K562 (cell line): ENCODE measurements around the gene XRN2. TPM values are rescaled to one million over a fixed set of nuclear protein-coding genes. Genes with fewer than 3 reads are reported as not detected.
"Not testable (repeated sequence)": the region's sequence is repeated elsewhere in the genome, so short reads cannot be mapped to it uniquely, and the experiment has no call there.

Experiments
- ATAC-seq: fragments of 200-7000 bp; cut with Tn5 transposase; 3 replicates; pipeline ENCODE4 v1.9.1; 2020; ENCODE audit warnings: moderate library complexity
- BruUV-seq: library from RNA; stranded (reverse); fragments of 400-500 nt; replicated peaks from 2 replicates; lab custom pipeline; 2021; lab: Mats Ljungman, UMichigan
- CTCF ChIA-PET: fragments of 300-600 bp; formaldehyde crosslinking; extraction: SDS; loops from one replicate; lab custom pipeline; 2021; ENCODE audit warnings: low intra/inter-chr PET ratio; lab: Yijun Ruan, JAX
- POLR2A ChIA-PET: fragments of 300-600, 350-650 bp; sonication (Branson Sonifier 250); formaldehyde crosslinking; extraction: SDS; loops from one replicate; lab custom pipeline; 2021; ENCODE audit warnings: antibody characterized with exemption, inconsistent platforms; lab: Yijun Ruan, JAX
- DNase-seq, 4 experiments: peaks; one replicate each; pipeline versions ENCODE4 v3.0.0 to v3.0.0-alpha.2; 2011 to 2018; ENCODE audit warnings: low spot score in 3 of 4, mixed read lengths in 3 of 4; ENCODE audit errors: extremely low read depth in 1 of 4
- FAIRE-seq: peaks from 2 replicates; lab custom pipeline; 2011; peaks lifted over from hg19 to GRCh38; lab: Jason Lieb, UNC
- H2AFZ ChIP-seq: 2 replicates; pipeline ENCODE4 v1.6.0; 2011; ENCODE audit warnings: low read depth, low read length, control low read depth, inconsistent platforms
- H3K27ac ChIP-seq: fragments of 200-600 bp; 3 replicates; pipeline ENCODE4 v1.8.0; 2011; ENCODE audit warnings: low read depth, mild to moderate bottlenecking, control low read depth, inconsistent platforms, low read length, moderate library complexity, mixed read lengths; ENCODE audit errors: extremely low read depth
- H3K27me3 ChIP-seq, 2 experiments: fragments of 300-600 bp in 1 of 2; 2 replicates in 1 of 2; 3 replicates in 1 of 2; pipeline versions ENCODE4 v1.6.0 to v1.8.0; 2011; ENCODE audit warnings: inconsistent platforms in 2 of 2, low read length in 2 of 2, mild to moderate bottlenecking in 1 of 2, mixed read lengths in 1 of 2, moderate library complexity in 1 of 2; ENCODE audit not compliant: control insufficient read depth in 2 of 2, insufficient read depth in 2 of 2
- H3K36me3 ChIP-seq: fragments of 300-600 bp; 3 replicates; pipeline ENCODE4 v1.8.0; 2011; ENCODE audit warnings: mild to moderate bottlenecking, low read length, inconsistent platforms; ENCODE audit not compliant: control insufficient read depth, insufficient read depth
- H3K4me1 ChIP-seq, 2 experiments: fragments of 200-600 bp in 1 of 2; replicated peaks in 1 of 2; 2 replicates in 1 of 2; 3 replicates in 1 of 2; pipeline versions ENCODE4 v1.5.1 to v1.8.0; 2011; ENCODE audit warnings: inconsistent platforms in 2 of 2, low read length in 2 of 2, mild to moderate bottlenecking in 1 of 2, mixed read lengths in 1 of 2, moderate library complexity in 1 of 2; ENCODE audit not compliant: control insufficient read depth in 2 of 2, insufficient read depth in 2 of 2
- H3K4me2 ChIP-seq: 2 replicates; pipeline ENCODE4 v1.6.1; 2011; ENCODE audit warnings: low read length, control low read depth, inconsistent platforms, mixed read lengths; ENCODE audit not compliant: insufficient read depth
- H3K4me3 ChIP-seq: fragments of 200-600 bp; sonication (generic), shearing (Covaris generic); 2 replicates; pipeline ENCODE4 v1.5.1; 2016; ENCODE audit warnings: control low read depth, inconsistent platforms
- H3K79me2 ChIP-seq: fragments of 200-600 bp; 3 replicates; pipeline ENCODE4 v1.8.0; 2011; ENCODE audit warnings: low read length, inconsistent platforms; ENCODE audit not compliant: control insufficient read depth, insufficient read depth
- H3K9ac ChIP-seq, 2 experiments: 2 replicates each; pipeline versions ENCODE4 v1.6.0 to v1.6.1; 2011; ENCODE audit warnings: low read depth in 2 of 2, low read length in 2 of 2, control low read depth in 1 of 2, inconsistent platforms in 1 of 2, mild to moderate bottlenecking in 1 of 2, mixed read lengths in 1 of 2; ENCODE audit not compliant: insufficient read depth in 1 of 2
- H3K9me1 ChIP-seq: one replicate; pipeline ENCODE4 v1.6.0; 2011; ENCODE audit warnings: inconsistent platforms, mild to moderate bottlenecking, low read length, moderate library complexity; ENCODE audit not compliant: control insufficient read depth, insufficient read depth
- H3K9me3 ChIP-seq: replicated peaks from 2 replicates; pipeline ENCODE4 v1.5.1; 2011; ENCODE audit warnings: low read depth, low read length, inconsistent platforms; ENCODE audit not compliant: control insufficient read depth, insufficient read depth
- H4K20me1 ChIP-seq: replicated peaks from 2 replicates; pipeline ENCODE4 v1.6.1; 2011; ENCODE audit warnings: low read length, inconsistent platforms, mixed read lengths; ENCODE audit not compliant: control insufficient read depth, insufficient read depth
- CEBPB ChIP-seq: fragments of 450-650 bp; IDR thresholded peaks from 2 replicates; pipeline ENCODE4 v1.6.1; 2016; ENCODE audit warnings: missing genetic modification characterization, missing compliant biosample characterization
- WGBS: fragments of 100-300 bp; shearing (Covaris generic); methylation state at CpG from one replicate; pipeline ENCODE4 v1.1.6; 2016; ENCODE audit warnings: low coverage, mixed read lengths; ENCODE audit not compliant: insufficient coverage; ENCODE audit errors: missing lambda C conversion rate; 5-methylcytosine and 5-hydroxymethylcytosine counted together
- in situ Hi-C: fragments of 300-500 bp; cut with MboI; formaldehyde crosslinking; loops from 4 replicates; pipeline ENCODE4 v1.15.0; 2018; ENCODE audit warnings: inconsistent platforms, mixed read lengths
- intact Hi-C: fragments of 100-400 bp; cut with micrococcal nuclease; formaldehyde crosslinking; loops from 2 replicates; pipeline ENCODE4 v1.14.2; 2022
- polyA plus RNA-seq, 8 experiments: library from polyadenylated mRNA; depleted of rRNA in 4 of 8; stranded (reverse) in 5 of 8; unstranded in 3 of 8; fragments of >200 nt; fragmentation: Nextera tagmentation in 2 of 8; fragmentation: Illumina TruSeq in 1 of 8; extraction: Ambion mirVana in 2 of 8; extraction: Trizol in 1 of 8; gene quantifications; 2 replicates each; pipeline versions ENCODE4 v1.2.1 to v1.2.3, GENCODE V29; 2011 to 2014; ENCODE audit warnings: inconsistent platforms in 1 of 8, missing spikeins in 1 of 8
- total RNA-seq, 7 experiments: library from RNA; depleted of rRNA in 6 of 7; stranded (reverse); fragments of >200 nt in 6 of 7; fragmentation: Illumina TruSeq in 2 of 7; extraction: Trizol in 2 of 7; gene quantifications; 2 replicates each; pipeline versions ENCODE4 v1.2.1 to v1.2.3, GENCODE V29; 2011 to 2021; ENCODE audit warnings: low replicate concordance in 1 of 7
- TF ChIP-seq, protein P1 (sequence below): fragments of 450-650 bp; IDR thresholded peaks from 2 replicates; pipeline ENCODE4 v1.7.0; 2016; ENCODE audit warnings: borderline replicate concordance

The XRN2 gene
- total and polyA plus RNA-seq, 9 of the 15 experiments (the other 6 are each of a cell fraction or from before 2014, with no cell fraction given): 41.8 to 67.3 (median 51.4) TPM

DNA sequence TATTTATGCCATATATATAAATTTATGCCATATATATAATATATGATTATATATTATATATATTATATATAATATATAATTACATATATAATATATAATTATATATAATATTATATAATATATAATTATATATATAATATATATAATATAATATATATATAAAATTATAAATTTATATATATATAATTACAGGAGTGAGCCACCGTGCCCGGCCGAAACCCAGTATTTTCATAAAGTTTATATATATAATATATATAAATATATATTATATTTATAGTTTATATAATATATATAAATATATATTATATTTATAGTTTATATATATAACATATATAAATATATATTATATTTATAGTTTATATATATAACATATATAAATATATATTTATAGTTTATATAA is 62.6 kb downstream of the XRN2 start (continued):
- TF ChIP-seq, protein P1, sequence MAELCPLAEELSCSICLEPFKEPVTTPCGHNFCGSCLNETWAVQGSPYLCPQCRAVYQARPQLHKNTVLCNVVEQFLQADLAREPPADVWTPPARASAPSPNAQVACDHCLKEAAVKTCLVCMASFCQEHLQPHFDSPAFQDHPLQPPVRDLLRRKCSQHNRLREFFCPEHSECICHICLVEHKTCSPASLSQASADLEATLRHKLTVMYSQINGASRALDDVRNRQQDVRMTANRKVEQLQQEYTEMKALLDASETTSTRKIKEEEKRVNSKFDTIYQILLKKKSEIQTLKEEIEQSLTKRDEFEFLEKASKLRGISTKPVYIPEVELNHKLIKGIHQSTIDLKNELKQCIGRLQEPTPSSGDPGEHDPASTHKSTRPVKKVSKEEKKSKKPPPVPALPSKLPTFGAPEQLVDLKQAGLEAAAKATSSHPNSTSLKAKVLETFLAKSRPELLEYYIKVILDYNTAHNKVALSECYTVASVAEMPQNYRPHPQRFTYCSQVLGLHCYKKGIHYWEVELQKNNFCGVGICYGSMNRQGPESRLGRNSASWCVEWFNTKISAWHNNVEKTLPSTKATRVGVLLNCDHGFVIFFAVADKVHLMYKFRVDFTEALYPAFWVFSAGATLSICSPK: no peak

DNA sequence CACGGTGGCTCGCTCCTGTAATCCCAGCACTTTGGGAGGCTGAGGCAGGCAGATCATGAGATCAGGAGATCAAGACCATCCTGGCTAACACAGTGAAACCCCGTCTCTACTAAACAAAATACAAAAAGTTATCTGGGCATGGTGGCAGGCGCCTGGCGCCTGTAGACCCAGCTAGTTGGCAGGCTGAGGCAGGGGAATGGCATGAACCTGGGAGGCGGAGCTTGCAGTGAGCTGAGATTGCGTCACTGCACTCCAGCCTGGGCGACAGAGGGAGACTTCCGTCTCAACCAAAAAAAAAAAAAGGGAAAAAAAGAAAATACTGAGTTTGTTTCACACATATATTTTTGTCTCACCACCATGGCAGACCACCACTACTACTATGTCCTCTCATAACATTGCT is 63.1 kb downstream of the XRN2 start:
- in situ Hi-C loops, H2AFZ ChIP-seq, H3K4me3 ChIP-seq, H3K4me2 ChIP-seq, H3K9me1 ChIP-seq, H3K27ac ChIP-seq, POLR2A ChIA-PET, H3K79me2 ChIP-seq, BruUV-seq, H3K9me3 ChIP-seq, intact Hi-C loops, H3K27me3 ChIP-seq, FAIRE-seq, CTCF ChIA-PET, DNase-seq, ATAC-seq, H3K9ac ChIP-seq, H4K20me1 ChIP-seq, H3K4me1 ChIP-seq: not testable (repeated sequence)
- peak; percentile 50; the same call in 1 of the 2 replicates for TF ChIP-seq CEBPB (tag)
- 75% methylated on average over 5 of the region's 9 CpGs for WGBS
- peaks cover 63% of the 10 kb centered on the region; the same call in 2 of the 3 replicates for H3K36me3 ChIP-seq
